IPS DF 4.7 (cell line): ENCODE measurements around the gene CCM2.
"Not testable (repeated sequence)": the region's sequence is repeated elsewhere in the genome, so short reads cannot be mapped to it uniquely, and the experiment has no call there.

Source experiments
- DNase-seq: peaks from one replicate; pipeline ENCODE4 v3.0.0-alpha.2; 2013; ENCODE audit warnings: low spot score; ENCODE audit errors: extremely low read depth

CCM2 gene

GRCh38 chr7:44981035-44981706 is 18.8 kb upstream of the CCM2 start:
- DNase-seq = no peak

- DNase-seq = no peak
Measured at GRCh38 chr7:44982535-44982923, 17.5 kb upstream of the CCM2 start.

GRCh38 chr7:44982970-44983369 is 17.0 kb upstream of the CCM2 start:
- no peak for DNase-seq

- DNase-seq = no peak
Measured at GRCh38 chr7:44983742-44984477, 16.1 kb upstream of the CCM2 start.

GRCh38 chr7:44984478-44984758 is 15.6 kb upstream of the CCM2 start:
- no peak for DNase-seq

GRCh38 chr7:44985033-44985695 is 14.8 kb upstream of the CCM2 start:
- DNase-seq = no peak

GRCh38 chr7:44985900-44986217 is 14.1 kb upstream of the CCM2 start:
- no peak for DNase-seq

GRCh38 chr7:44986218-44987053 is 13.6 kb upstream of the CCM2 start:
- peak; percentile 80 for DNase-seq

- no peak for DNase-seq
Measured at GRCh38 chr7:44987457-44987856, 12.5 kb upstream of the CCM2 start.

GRCh38 chr7:44987996-44988395 is 12.0 kb upstream of the CCM2 start:
- no peak for DNase-seq

GRCh38 chr7:44988701-44989100 is 11.3 kb upstream of the CCM2 start:
- no peak for DNase-seq

GRCh38 chr7:44989132-44989531 is 10.9 kb upstream of the CCM2 start:
- no peak for DNase-seq

GRCh38 chr7:44990109-44991023 is 9.6 kb upstream of the CCM2 start:
- no peak for DNase-seq

GRCh38 chr7:44992004-44992795 is 7.8 kb upstream of the CCM2 start:
- DNase-seq = not testable (repeated sequence)

- no peak for DNase-seq
Measured at GRCh38 chr7:44994877-44995554, 5.0 kb upstream of the CCM2 start.

GRCh38 chr7:44995555-44996493 is 4.2 kb upstream of the CCM2 start:
- no peak for DNase-seq

- DNase-seq = no peak
Measured at GRCh38 chr7:44998153-44998871, 1.7 kb upstream of the CCM2 start.
